Large intestine (tissue), 3 donors: Measurements from ENCODE around the gene ATP10B. TPM values are rescaled to one million over a fixed set of nuclear protein-coding genes. Genes with fewer than 3 reads are reported as not detected.

ENCODE experiments used
- DNase-seq, 2 donors: peaks; one replicate each; pipeline versions ENCODE4 v3.0.0 to v3.0.0-alpha.2; 2013
- H3K27ac ChIP-seq: one replicate; pipeline ENCODE4 v1.5.1; 2013; ENCODE audit warnings: low read length
- H3K27me3 ChIP-seq: 2 replicates; pipeline ENCODE4 v1.6.1; 2013; ENCODE audit warnings: low read length; ENCODE audit not compliant: control insufficient read depth, insufficient read depth
- H3K36me3 ChIP-seq: 2 replicates; pipeline ENCODE4 v1.6.1; 2013; ENCODE audit warnings: low read length; ENCODE audit not compliant: control insufficient read depth, insufficient read depth
- H3K4me1 ChIP-seq: one replicate; pipeline ENCODE4 v1.6.1; 2013; ENCODE audit warnings: low read length; ENCODE audit not compliant: control insufficient read depth, insufficient read depth
- H3K4me3 ChIP-seq: one replicate; pipeline ENCODE4 v1.5.1; 2013; ENCODE audit warnings: low read length
- H3K9me3 ChIP-seq: one replicate; pipeline ENCODE4 v1.6.1; 2013; ENCODE audit warnings: mild to moderate bottlenecking, low read depth, low read length, moderate library complexity; ENCODE audit not compliant: control insufficient read depth
- WGBS: methylation state at CpG from one replicate; pipeline ENCODE4 v1.1.5; 2013; ENCODE audit warnings: low lambda C conversion rate; ENCODE audit not compliant: insufficient coverage; 5-methylcytosine and 5-hydroxymethylcytosine counted together
- polyA plus RNA-seq: library from polyadenylated mRNA; unstranded; fragments of 120-200 nt; gene quantifications from one replicate; pipeline ENCODE4 v1.2.1, GENCODE V29; 2013

The ATP10B gene
- polyA plus RNA-seq, 1 donor: 35.6 TPM

DNA sequence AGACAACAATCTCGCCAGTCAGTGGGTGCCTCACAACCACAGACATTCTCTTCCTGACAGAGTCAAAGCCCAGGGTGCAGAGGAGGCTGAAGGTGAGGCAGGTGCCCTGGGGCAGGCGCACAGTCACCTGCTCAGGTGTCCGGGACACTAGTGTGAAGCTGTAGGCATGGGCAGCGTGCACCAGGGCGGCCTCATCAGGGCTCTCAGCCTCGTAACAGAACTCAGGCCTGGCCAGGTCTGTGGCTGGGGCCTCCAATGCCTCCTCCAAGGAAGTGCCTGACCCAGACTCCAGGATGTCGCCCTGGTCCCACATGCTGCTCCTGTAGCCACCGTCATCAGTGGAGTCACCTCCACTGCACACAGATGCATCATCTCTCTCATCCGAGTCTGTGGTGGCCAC is 231.6 kb downstream of the ATP10B start:
- no peak overlapping the region for H3K4me3 ChIP-seq
- no peaks in the 10 kb centered on the region for H3K9me3 ChIP-seq
- H3K4me1 ChIP-seq: peaks cover 13% of the 10 kb centered on the region
- H3K27me3 ChIP-seq: no peaks in the 10 kb centered on the region
- no peak for DNase-seq
- no peak overlapping the region for H3K27ac ChIP-seq
- H3K36me3 ChIP-seq: peaks cover 13% of the 10 kb centered on the region
- WGBS: no CpG with 5 or more reads among the region's 9 CpGs

DNA sequence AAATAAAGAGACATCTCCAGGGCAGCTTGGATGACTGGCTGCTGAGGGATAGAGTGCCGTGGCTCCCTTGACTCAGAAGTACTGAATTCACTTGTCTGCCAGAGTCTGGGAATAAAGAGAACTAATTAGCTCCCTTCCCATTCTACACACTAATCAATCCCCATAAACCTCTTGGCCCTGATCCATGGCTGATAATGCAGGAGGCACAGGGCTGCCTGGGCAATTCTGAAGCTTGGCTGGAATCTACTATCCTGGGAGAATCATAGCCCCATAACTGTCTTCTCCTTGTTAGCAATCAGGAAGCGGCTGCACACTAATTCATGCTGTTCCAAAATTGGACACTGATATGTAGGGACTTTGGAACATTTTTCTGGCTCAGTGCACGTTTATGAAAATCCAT is 232.6 kb downstream of the ATP10B start:
- peak in 1 of 2 donors; percentile 33 for DNase-seq
- WGBS: no CpG with 5 or more reads among the region's 3 CpGs
- H3K9me3 ChIP-seq: no peaks in the 10 kb centered on the region
- H3K36me3 ChIP-seq: peaks cover 21% of the 10 kb centered on the region
- H3K27ac ChIP-seq: no peak overlapping the region
- H3K27me3 ChIP-seq: no peaks in the 10 kb centered on the region
- H3K4me1 ChIP-seq: peaks cover 12% of the 10 kb centered on the region
- no peak overlapping the region for H3K4me3 ChIP-seq

DNA sequence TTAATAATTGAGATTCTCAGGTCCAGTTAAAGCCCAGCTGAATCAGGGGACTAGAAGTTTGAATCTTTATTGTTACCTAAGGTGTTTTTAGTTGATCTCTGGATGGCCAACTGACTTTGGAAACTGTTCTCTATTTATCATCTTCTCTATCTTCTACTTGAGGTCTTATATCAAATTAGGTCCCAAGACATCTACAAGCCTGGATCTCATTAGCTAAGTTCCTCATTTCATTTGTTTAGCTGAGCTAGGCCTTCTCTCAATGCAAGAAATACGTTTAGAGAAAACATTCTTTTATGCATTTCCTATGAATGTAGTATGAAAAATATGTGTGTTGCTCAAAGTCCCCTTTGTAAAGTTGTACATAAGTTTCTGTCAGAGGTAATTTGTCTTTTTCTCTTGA is 233.7 kb downstream of the ATP10B start:
- Histone ChIP-seq H3K4me3 (no peak overlapping the region), H3K27me3 (no peaks in the 10 kb centered on the region), H3K4me1 (peaks cover 12% of the 10 kb centered on the region), H3K9me3 (no peaks in the 10 kb centered on the region), H3K36me3 (peaks cover 22% of the 10 kb centered on the region), H3K27ac (no peak overlapping the region)
- DNase-seq: no peak
- 100% methylated on average over 1 of the region's 1 CpG for WGBS

DNA sequence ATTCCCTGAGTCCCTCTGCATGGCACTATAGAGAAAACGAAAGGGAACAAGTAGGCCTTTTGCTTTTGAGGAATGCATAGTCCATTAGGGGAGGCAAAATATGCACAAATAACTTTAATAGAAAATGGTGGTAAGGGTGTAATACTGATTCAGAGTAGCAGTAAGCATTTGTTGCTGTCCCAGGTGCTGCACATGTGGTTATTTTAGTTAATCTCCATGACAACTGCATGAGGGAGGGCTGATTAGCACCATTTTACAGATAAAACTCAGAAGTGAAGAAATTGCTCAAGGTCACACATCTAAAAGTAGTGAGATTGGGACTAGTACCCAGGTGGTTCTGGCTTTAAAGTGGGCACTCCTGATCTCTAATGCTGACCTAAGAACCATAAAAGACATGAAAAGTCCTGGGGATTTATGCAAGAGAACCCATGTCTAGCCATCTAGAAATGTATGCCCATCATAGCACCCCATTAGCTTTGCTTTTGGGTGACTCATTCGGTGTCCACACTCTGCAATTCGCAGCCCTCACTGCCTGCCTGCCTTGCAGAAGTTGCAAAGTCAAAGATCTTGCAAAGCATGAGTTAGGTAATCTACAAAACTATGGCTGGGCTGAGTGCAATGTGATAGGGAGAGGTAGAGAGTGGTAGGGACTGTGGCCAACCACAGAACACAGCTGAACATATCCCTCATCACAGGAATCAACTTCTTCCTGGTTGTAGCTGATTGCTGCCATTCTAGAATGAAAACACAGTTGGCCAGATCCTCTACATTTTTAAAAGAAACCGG is 235.1 kb downstream of the ATP10B start:
- WGBS: 100% methylated on average over 1 of the region's 4 CpGs
- H3K27ac ChIP-seq: no peak overlapping the region
- H3K36me3 ChIP-seq: peaks cover 25% of the 10 kb centered on the region

DNA sequence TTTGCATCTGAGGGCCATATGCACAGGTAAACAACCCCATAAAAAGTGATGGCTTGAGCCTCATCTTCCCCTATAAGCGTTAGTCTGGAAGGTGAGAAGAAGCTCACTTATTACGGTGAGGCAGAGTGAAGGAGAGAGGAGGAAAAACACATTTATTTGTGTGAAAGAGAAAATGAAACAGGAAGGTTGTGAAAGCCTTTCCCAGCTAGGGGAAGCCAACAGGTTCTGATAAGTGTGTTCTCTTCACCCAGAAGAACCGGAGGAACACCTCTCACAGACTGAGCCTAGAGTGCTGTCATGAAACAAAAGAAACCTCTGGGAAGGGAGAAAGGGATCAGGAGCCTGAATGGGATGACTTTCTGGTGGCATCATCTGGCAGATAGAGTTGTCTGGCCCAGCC is 237.9 kb downstream of the ATP10B start:
- no peak for DNase-seq
- H3K36me3 ChIP-seq: peaks cover 28% of the 10 kb centered on the region
- H3K4me1 ChIP-seq: no peaks in the 10 kb centered on the region
- H3K9me3 ChIP-seq: no peaks in the 10 kb centered on the region
- WGBS: no CpG with 5 or more reads among the region's 3 CpGs
- H3K4me3 ChIP-seq: no peak overlapping the region
- no peak overlapping the region for H3K27ac ChIP-seq
- no peaks in the 10 kb centered on the region for H3K27me3 ChIP-seq

More for the DNA sequence above, 235.1 kb downstream of the ATP10B start:
- H3K27me3 ChIP-seq: no peaks in the 10 kb centered on the region
- peaks cover 8% of the 10 kb centered on the region for H3K4me1 ChIP-seq
- H3K9me3 ChIP-seq: no peaks in the 10 kb centered on the region
- DNase-seq: peak in 1 of 2 donors; percentile 45
- no peak overlapping the region for H3K4me3 ChIP-seq

DNA sequence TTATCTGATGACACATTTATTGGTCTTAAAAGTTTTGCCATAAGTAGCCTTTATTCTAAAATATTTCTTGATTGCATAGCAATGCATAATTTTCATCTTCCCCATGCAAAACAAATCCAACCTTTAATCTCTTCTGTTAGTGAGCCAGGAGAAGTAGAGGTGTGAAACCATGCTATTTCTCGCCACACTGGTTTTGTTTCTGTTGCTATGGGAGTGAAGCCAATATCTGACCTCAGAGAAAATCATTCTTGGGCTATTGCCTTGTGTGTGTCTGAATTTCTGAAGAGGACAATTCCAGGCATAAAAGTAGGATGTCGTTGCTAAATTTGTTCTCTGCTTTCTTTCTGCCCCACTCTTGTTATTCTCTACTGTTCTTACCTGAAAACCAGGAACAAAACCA is 246.7 kb downstream of the ATP10B start:
- Histone ChIP-seq H3K27ac (no peak overlapping the region), H3K4me3 (no peak overlapping the region), H3K4me1 (peaks cover 8% of the 10 kb centered on the region), H3K27me3 (no peaks in the 10 kb centered on the region), H3K9me3 (no peaks in the 10 kb centered on the region), H3K36me3 (peaks cover 21% of the 10 kb centered on the region)
- DNase-seq: no peak
- WGBS: 80% methylated on average over 1 of the region's 2 CpGs

DNA sequence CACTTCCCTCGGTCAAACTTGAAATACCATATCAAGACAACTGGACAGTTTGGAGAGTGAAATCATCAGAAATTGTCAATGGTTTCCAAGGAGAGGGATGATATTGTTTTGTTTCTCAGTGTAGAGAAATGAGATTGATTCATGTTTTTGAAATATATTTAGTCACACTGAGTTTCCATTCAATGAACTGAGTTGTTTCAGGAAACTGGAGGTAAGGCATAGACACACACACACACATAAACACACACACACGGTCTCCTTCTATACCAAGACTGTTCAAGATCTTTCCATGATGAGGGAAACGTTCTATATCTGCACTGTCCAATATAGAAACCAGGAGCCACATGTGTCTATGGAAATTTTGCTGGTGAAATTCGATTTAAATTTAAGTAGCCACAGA is 247.5 kb downstream of the ATP10B start:
- WGBS: no CpG with 5 or more reads among the region's 4 CpGs
- Histone ChIP-seq H3K36me3 (peaks cover 17% of the 10 kb centered on the region), H3K9me3 (no peaks in the 10 kb centered on the region), H3K4me1 (peaks cover 8% of the 10 kb centered on the region), H3K27me3 (no peaks in the 10 kb centered on the region), H3K27ac (no peak overlapping the region), H3K4me3 (no peak overlapping the region)
- DNase-seq: no peak

DNA sequence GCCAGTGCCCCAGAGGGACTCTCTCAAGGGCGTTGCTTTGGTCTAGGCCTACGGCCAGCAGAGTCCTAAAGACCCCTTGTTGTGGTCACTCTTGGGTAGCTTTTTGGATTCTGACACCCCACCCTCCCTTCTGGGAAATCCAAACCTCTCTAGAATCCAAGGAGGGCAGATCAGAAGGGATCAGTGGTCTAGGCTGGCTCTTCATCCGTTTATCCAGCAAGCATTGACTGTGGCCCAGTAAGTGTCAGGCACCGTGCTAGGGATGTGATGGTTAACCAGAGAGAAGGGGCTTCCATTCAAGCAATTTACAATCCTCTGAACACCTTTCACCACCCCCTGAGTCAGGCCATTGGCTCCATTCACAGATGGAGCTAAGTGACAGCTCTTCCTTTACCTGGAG is 249.3 kb downstream of the ATP10B start:
- H3K4me1 ChIP-seq: peaks cover 8% of the 10 kb centered on the region
- H3K27ac ChIP-seq: no peak overlapping the region
- H3K4me3 ChIP-seq: no peak overlapping the region
- H3K27me3 ChIP-seq: no peaks in the 10 kb centered on the region
- WGBS: no CpG with 5 or more reads among the region's 4 CpGs
- peaks cover 20% of the 10 kb centered on the region for H3K36me3 ChIP-seq
- H3K9me3 ChIP-seq: no peaks in the 10 kb centered on the region
- no peak for DNase-seq

DNA sequence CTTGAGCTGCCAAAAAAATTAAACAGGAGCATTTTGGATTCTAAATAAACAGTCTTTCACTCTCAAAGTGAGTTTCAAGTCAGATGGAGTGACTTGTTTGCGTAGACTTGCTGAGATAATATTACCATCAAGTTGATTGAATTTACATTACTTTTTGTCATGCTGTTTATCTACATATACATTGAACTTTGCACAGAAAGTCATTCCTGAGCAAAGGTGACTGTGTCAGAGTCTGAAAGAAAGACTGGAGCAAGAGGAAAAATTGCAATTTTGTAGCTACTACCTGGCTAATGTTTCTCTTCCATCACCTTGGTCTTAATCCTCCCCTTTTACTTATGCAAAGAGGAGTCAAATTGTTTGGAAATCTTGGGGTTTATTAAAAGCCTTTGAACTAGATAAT is 251.0 kb downstream of the ATP10B start:
- WGBS: no CpG with 5 or more reads among the region's 1 CpG

DNA sequence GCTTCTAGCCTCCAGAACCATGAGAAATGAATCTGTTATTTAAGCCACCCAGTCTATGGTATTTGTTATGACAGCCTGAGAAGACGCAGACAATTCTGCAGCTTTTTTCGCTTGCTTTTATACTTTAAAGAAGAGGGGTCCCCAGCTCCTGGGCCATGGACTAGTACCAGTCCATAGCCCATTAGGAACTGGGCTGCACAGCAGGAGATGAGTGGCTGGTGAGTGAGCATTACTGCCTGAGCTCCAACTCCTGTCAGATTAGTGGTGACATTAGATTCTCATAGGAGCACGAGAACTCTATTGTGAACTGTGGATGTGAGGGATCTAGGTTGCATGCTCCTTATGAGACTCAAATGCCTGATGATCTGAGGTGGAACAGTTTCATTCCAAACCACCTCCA is 278.7 kb downstream of the ATP10B start:
- H3K36me3 ChIP-seq: peaks cover 18% of the 10 kb centered on the region
- no peak overlapping the region for H3K27ac ChIP-seq
- no peak overlapping the region for H3K4me3 ChIP-seq
- no peak for DNase-seq
- no peaks in the 10 kb centered on the region for H3K9me3 ChIP-seq
- no CpG with 5 or more reads among the region's 3 CpGs for WGBS
- H3K4me1 ChIP-seq: no peaks in the 10 kb centered on the region
- H3K27me3 ChIP-seq: no peaks in the 10 kb centered on the region

More for the DNA sequence above, 251.0 kb downstream of the ATP10B start:
- Histone ChIP-seq H3K36me3 (peaks cover 16% of the 10 kb centered on the region), H3K27ac (peak overlapping the region; percentile 21), H3K4me1 (peaks cover 8% of the 10 kb centered on the region), H3K4me3 (no peak overlapping the region), H3K9me3 (no peaks in the 10 kb centered on the region), H3K27me3 (no peaks in the 10 kb centered on the region)
- DNase-seq: peak; percentile 47 to 85
